ENCODE results near the gene FUOM. TPM values are rescaled to one million over a fixed set of nuclear protein-coding genes. Genes with fewer than 3 reads are reported as not detected.

The FUOM gene
- total RNA-seq, 6 donors from 2014 or later = 15.4 to 37.5 (median 26.0) TPM

GRCh38 chr10:133310399-133310755 is 47.4 kb downstream of the FUOM start:
- WGBS, 2 donors = 95 to 96% methylated on average over 9 to 16 of the region's 16 CpGs
- H3K27me3 ChIP-seq = no peaks in the 10 kb centered on the region
- no peak for ATAC-seq (ENCODE audit: low FRiP score in 2 of 2)

GRCh38 chr10:133309720-133310398 is 48.0 kb downstream of the FUOM start:
- peak overlapping the region; percentile 96 to 98 (median 96) for H3K27ac ChIP-seq
- DNase-seq (peak; percentile 41 to 87), ATAC-seq (ENCODE audit: low FRiP score in 2 of 2) (no peak)
- peak overlapping the region in 3 of 4 donors; percentile 64 to 99 (median 89) for H3K4me3 ChIP-seq
- H3K9me3 ChIP-seq = no peaks in the 10 kb centered on the region
- peaks cover 27 to 42% (median 33%) of the 10 kb centered on the region in 4 donors for H3K4me1 ChIP-seq
- no peaks in the 10 kb centered on the region for H3K27me3 ChIP-seq
- TF ChIP-seq EP300 (IDR thresholded peaks at IDR 0.05) (no peak), CTCF (IDR thresholded peaks at IDR 0.05) (no peak), POLR2A (IDR thresholded peaks at IDR 0.05) (no peak), POLR2AphosphoS5 (IDR thresholded peaks at IDR 0.05) (no peak)
- WGBS, 2 donors = 81 to 86% methylated on average over 23 to 30 of the region's 33 CpGs
- peaks cover 7 to 34% (median 29%) of the 10 kb centered on the region in 4 donors for H3K36me3 ChIP-seq

More at GRCh38 chr10:133310399-133310755, 47.4 kb downstream of the FUOM start:
- H3K9me3 ChIP-seq = no peaks in the 10 kb centered on the region
- no peak overlapping the region for H3K4me3 ChIP-seq
- DNase-seq = peak in 1 of 2 donors; percentile 83
- no peak overlapping the region for H3K27ac ChIP-seq
- TF ChIP-seq CTCF (IDR thresholded peaks at IDR 0.05) = no peak
- no peak for TF ChIP-seq POLR2A (IDR thresholded peaks at IDR 0.05)
- TF ChIP-seq EP300 (IDR thresholded peaks at IDR 0.05) = no peak
- TF ChIP-seq POLR2AphosphoS5 (IDR thresholded peaks at IDR 0.05) = no peak
- peaks cover 27 to 40% (median 31%) of the 10 kb centered on the region in 4 donors for H3K4me1 ChIP-seq
- peaks cover 7 to 34% (median 29%) of the 10 kb centered on the region in 4 donors for H3K36me3 ChIP-seq

GRCh38 chr10:133309100-133309719 is 48.6 kb downstream of the FUOM start:
- H3K4me3 ChIP-seq = peak overlapping the region; percentile 64 to 99 (median 79)
- H3K4me1 ChIP-seq = peaks cover 27 to 42% (median 33%) of the 10 kb centered on the region in 4 donors
- peak overlapping the region; percentile 96 to 98 (median 96) for H3K27ac ChIP-seq
- no peaks in the 10 kb centered on the region for H3K27me3 ChIP-seq
- WGBS, 2 donors = 31 to 38% methylated on average over 22 to 42 of the region's 46 CpGs
- H3K36me3 ChIP-seq = peaks cover 7 to 34% (median 29%) of the 10 kb centered on the region in 4 donors
- ATAC-seq (ENCODE audit: low FRiP score in 2 of 2) = peak; percentile 97 to 98
- H3K9me3 ChIP-seq = no peaks in the 10 kb centered on the region
- DNase-seq = peak; percentile 96 to 100
- TF ChIP-seq POLR2AphosphoS5 (IDR thresholded peaks at IDR 0.05) (no peak), CTCF (IDR thresholded peaks at IDR 0.05) (no peak), EP300 (IDR thresholded peaks at IDR 0.05) (no peak), POLR2A (IDR thresholded peaks at IDR 0.05) (no peak)

DNA sequence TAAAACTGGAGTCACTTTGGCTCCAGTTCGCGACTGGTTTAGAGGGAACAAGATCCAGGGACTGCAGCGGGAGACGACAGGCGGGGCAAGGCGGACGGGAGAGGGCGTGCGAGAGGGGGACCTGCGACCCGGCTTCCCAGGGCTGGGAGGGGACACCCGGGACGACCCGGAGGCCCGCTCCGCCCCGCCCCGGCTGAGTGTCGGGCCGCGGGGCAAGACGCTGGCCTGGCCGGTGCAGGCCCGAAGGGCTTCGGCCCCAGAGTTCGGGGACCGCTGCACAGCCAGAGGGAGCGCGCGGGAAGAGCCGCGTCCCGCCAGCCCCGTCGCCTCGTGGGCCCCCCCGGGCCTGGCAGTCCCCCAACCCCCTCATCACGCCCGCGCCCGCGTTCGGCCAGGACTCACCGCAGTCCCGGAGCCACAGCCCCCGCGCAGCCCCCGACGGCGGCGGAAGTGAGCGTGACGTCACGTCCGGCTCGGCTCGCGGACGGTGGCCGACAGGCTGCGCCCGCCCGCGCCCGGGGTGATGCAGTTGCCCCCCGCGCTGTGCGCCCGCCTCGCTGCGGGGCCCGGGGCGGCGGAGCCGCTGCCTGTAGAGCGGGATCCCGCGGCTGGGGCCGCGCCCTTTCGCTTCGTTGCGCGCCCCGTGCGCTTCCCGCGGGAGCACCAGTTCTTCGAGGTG is 49.3 kb downstream of the FUOM start, which contains the start of the genes TUBGCP2 and ZNF511:
Gene TUBGCP2 (minus strand): TSS at position 452 of the 679 bp plus-strand sequence. CDS start 5,931 bp downstream, outside the sequence.
Gene ZNF511 (plus strand): TSS at position 494 of the 679 bp plus-strand sequence. CDS start 30 bp downstream, at position 524.
- Histone ChIP-seq H3K4me1 (peaks cover 27 to 38% (median 32%) of the 10 kb centered on the region in 4 donors), H3K27ac (peak within 1 kb of the TSS; percentile 96 to 98 (median 96)), H3K9me3 (no peaks in the 10 kb centered on the region), H3K4me3 (peak within 1 kb of the TSS; percentile 64 to 99 (median 79)), H3K27me3 (no peaks in the 10 kb centered on the region), H3K36me3 (peaks cover 7 to 36% (median 29%) of the 10 kb centered on the region in 4 donors)
- DNase-seq (peak; percentile 81 to 99), ATAC-seq (ENCODE audit: low FRiP score in 2 of 2) (peak; percentile 82 to 95)
- WGBS, 2 donors = 0 to 3% methylated on average over 19 to 44 of the region's 89 CpGs
- TF ChIP-seq POLR2A (IDR thresholded peaks at IDR 0.05) (peak in 3 of 4 donors; percentile 63 to 95 (median 90)), POLR2AphosphoS5 (IDR thresholded peaks at IDR 0.05) (peak; percentile 89 to 90), EP300 (IDR thresholded peaks at IDR 0.05) (no peak), CTCF (IDR thresholded peaks at IDR 0.05) (peak in 4 of 6 experiments; percentile 34 to 40 (median 37))

All from upper lobe of left lung (tissue), 6 donors.